Measurements from ENCODE around the gene TRIM29.

- no peak for TF ChIP-seq POU6F1 (CRISPR knock-in tag; IDR thresholded peaks at IDR 0.05; ENCODE audit: borderline replicate concordance, low read depth)
- TF ChIP-seq TCF4 (CRISPR knock-in tag; IDR thresholded peaks at IDR 0.05; ENCODE audit: borderline replicate concordance) = no peak
- TF ChIP-seq CSDC2 (CRISPR knock-in tag; IDR thresholded peaks at IDR 0.05) = no peak
These were observed 71.0 kb downstream of the TRIM29 start for GRCh38 chr11:120066738-120067437.

Data from SK-N-SH treated with all-trans-retinoic acid at 6 μM for 48 hours (cell line).